GM12874 (cell line): ENCODE results near the gene MINAR1.

Experiments used
- CTCF ChIP-seq: IDR thresholded peaks from 2 replicates; pipeline ENCODE4 v1.5.1; 2011; ENCODE audit warnings: low read depth, mild to moderate bottlenecking, control low read depth, low read length, moderate library complexity; ENCODE audit not compliant: insufficient read depth

The MINAR1 gene

GRCh38 chr15:79472446-79472845 is 40.3 kb downstream of the MINAR1 start:
- no peak for TF ChIP-seq CTCF

GRCh38 chr15:79474252-79474651 is 42.1 kb downstream of the MINAR1 start:
- TF ChIP-seq CTCF = no peak

- no peak for TF ChIP-seq CTCF
Observed at GRCh38 chr15:79475306-79475705, 43.2 kb downstream of the MINAR1 start.

GRCh38 chr15:79478108-79478507 is 46.0 kb downstream of the MINAR1 start:
- TF ChIP-seq CTCF = no peak

GRCh38 chr15:79479616-79480015 is 47.5 kb downstream of the MINAR1 start:
- TF ChIP-seq CTCF = no peak

- TF ChIP-seq CTCF = no peak
Observed at GRCh38 chr15:79481793-79482192, 49.7 kb downstream of the MINAR1 start.
